ENCODE results near the gene SORT1. TPM values are rescaled to one million over a fixed set of nuclear protein-coding genes. Genes with fewer than 3 reads are reported as not detected.

The SORT1 gene
- total RNA-seq, 2 donors from 2014 or later = 44.9 to 46.2 TPM

DNA sequence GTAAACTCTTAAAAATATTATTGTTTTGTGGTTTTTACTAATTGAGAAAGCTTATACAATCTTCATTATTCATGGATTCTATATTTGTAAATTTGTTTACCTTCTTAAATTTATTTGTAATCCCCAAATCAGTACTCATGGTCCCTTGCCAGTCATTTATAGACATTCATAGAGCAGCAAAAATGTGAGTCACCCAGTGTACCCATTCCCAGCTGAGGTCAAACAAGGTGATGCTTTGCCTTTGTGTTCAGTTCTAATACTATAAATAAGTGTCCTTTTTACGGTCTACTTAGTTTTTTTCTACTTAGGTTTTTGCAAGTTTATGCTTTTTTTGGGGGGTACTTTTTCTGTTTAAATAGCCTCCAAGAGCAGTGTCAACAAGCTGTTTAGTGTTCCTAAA, 36.1 kb downstream of the SORT1 start:
- no peak overlapping the region for H3K4me3 ChIP-seq (ENCODE audit: low read length)
- no peak overlapping the region for H3K4me3 Mint-ChIP-seq
- no peak overlapping the region for H3K9ac ChIP-seq (ENCODE audit: extremely low read depth, low read length, poor library complexity, severe bottlenecking)
- H3K4me1 ChIP-seq (ENCODE audit: control insufficient read depth, insufficient read depth, low read length) = no peaks in the 10 kb centered on the region
- no peak for DNase-seq
- no peaks in the 10 kb centered on the region for H3K27me3 Mint-ChIP-seq (ENCODE audit: insufficient read depth)
- H3K4me1 Mint-ChIP-seq = no peaks in the 10 kb centered on the region
- peaks cover 11% of the 10 kb centered on the region for H3K36me3 ChIP-seq (ENCODE audit: control insufficient read depth, insufficient read depth, low read length)
- TF ChIP-seq, protein P1, sequence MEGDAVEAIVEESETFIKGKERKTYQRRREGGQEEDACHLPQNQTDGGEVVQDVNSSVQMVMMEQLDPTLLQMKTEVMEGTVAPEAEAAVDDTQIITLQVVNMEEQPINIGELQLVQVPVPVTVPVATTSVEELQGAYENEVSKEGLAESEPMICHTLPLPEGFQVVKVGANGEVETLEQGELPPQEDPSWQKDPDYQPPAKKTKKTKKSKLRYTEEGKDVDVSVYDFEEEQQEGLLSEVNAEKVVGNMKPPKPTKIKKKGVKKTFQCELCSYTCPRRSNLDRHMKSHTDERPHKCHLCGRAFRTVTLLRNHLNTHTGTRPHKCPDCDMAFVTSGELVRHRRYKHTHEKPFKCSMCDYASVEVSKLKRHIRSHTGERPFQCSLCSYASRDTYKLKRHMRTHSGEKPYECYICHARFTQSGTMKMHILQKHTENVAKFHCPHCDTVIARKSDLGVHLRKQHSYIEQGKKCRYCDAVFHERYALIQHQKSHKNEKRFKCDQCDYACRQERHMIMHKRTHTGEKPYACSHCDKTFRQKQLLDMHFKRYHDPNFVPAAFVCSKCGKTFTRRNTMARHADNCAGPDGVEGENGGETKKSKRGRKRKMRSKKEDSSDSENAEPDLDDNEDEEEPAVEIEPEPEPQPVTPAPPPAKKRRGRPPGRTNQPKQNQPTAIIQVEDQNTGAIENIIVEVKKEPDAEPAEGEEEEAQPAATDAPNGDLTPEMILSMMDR (conservative IDR thresholded peaks at IDR 0.05) = no peak
- H3K9me3 Mint-ChIP-seq = no peaks in the 10 kb centered on the region
- H3K9me3 ChIP-seq (ENCODE audit: control insufficient read depth, low read length) = no peaks in the 10 kb centered on the region
- no peak overlapping the region for H3K27ac ChIP-seq (ENCODE audit: low read depth, low read length)
- no peaks in the 10 kb centered on the region for H3K27me3 ChIP-seq (ENCODE audit: control insufficient read depth, insufficient read depth, low read length, poor library complexity, severe bottlenecking)
- WGBS, 2 experiments (ENCODE audit: insufficient coverage in 1 of 2, insufficient read length in 1 of 2) = 89 to 93% methylated on average over 1 of the region's 1 CpG
- no peak overlapping the region for H3K27ac Mint-ChIP-seq
- H3K36me3 Mint-ChIP-seq (ENCODE audit: low read depth) = peaks cover 14% of the 10 kb centered on the region

DNA sequence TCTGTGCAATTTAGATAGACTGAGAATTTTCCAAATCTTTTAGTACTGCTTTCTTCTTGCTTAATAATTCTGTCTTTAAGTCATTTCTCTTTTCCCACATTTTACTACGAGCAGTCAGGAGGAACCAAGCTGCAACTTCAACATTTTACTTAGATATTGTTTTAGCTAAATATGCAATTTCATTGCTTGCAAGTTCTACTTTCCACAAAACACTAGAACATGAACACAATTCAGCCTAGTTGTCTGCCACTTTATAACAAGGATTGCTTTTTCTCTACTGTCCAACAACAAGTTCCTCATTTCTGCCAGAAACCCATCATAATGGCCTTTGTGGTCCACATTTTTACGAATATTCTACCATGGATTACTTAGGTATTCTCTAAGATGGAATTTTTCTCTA, 36.6 kb downstream of the SORT1 start:
- Histone ChIP-seq H3K27ac (ENCODE audit: low read depth, low read length) (no peak overlapping the region), H3K4me3 (ENCODE audit: low read length) (no peak overlapping the region), H3K27me3 (ENCODE audit: control insufficient read depth, insufficient read depth, low read length, poor library complexity, severe bottlenecking) (no peaks in the 10 kb centered on the region), H3K36me3 (ENCODE audit: control insufficient read depth, insufficient read depth, low read length) (peaks cover 5% of the 10 kb centered on the region), H3K4me1 (ENCODE audit: control insufficient read depth, insufficient read depth, low read length) (no peaks in the 10 kb centered on the region), H3K9me3 (ENCODE audit: control insufficient read depth, low read length) (no peaks in the 10 kb centered on the region), H3K9ac (ENCODE audit: extremely low read depth, low read length, poor library complexity, severe bottlenecking) (no peak overlapping the region)
- Mint-ChIP-seq H3K36me3 (ENCODE audit: low read depth) (peaks cover 8% of the 10 kb centered on the region), H3K4me3 (no peak overlapping the region), H3K9me3 (no peaks in the 10 kb centered on the region), H3K27me3 (ENCODE audit: insufficient read depth) (no peaks in the 10 kb centered on the region), H3K27ac (no peak overlapping the region), H3K4me1 (no peaks in the 10 kb centered on the region)
- TF ChIP-seq, protein P1 (conservative IDR thresholded peaks at IDR 0.05) = no peak
- DNase-seq = no peak
- 94 to 100% methylated on average over 1 to 2 of the region's 2 CpGs for WGBS, 2 experiments (ENCODE audit: insufficient coverage in 1 of 2, insufficient read length in 1 of 2)

DNA sequence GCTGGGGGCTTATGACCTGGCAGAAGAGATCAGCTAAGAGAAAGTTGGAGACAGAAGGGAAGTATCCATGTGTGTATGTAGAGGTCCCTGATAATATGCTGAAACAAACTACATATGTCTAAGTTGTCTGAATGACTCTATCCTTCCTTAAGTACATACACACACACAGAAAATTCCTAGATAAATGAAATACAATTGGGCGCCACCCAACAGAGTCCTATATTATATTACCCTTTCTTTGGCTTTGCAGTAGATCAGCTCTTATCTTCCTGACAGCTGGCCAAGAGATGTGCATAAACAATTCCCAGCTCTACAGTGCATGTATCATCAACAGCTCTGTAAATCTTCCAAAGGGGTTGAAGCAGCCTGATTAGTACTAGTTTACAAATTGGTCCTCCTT, 40.1 kb downstream of the SORT1 start:
- no peak overlapping the region for H3K4me3 ChIP-seq (ENCODE audit: low read length)
- no peak overlapping the region for H3K27ac ChIP-seq (ENCODE audit: low read depth, low read length)
- no peak for DNase-seq
- H3K9ac ChIP-seq (ENCODE audit: extremely low read depth, low read length, poor library complexity, severe bottlenecking) = no peak overlapping the region
- WGBS, 2 experiments (ENCODE audit: insufficient coverage in 1 of 2, insufficient read length in 1 of 2) = 92 to 100% methylated on average over 1 of the region's 1 CpG
- Mint-ChIP-seq H3K27ac (no peak overlapping the region), H3K36me3 (ENCODE audit: low read depth) (peaks cover 6% of the 10 kb centered on the region), H3K9me3 (no peaks in the 10 kb centered on the region), H3K4me1 (peaks cover 1% of the 10 kb centered on the region), H3K27me3 (ENCODE audit: insufficient read depth) (no peaks in the 10 kb centered on the region), H3K4me3 (no peak overlapping the region)
- H3K4me1 ChIP-seq (ENCODE audit: control insufficient read depth, insufficient read depth, low read length) = no peaks in the 10 kb centered on the region
- no peaks in the 10 kb centered on the region for H3K27me3 ChIP-seq (ENCODE audit: control insufficient read depth, insufficient read depth, low read length, poor library complexity, severe bottlenecking)
- TF ChIP-seq, protein P1 (conservative IDR thresholded peaks at IDR 0.05) = no peak
- H3K9me3 ChIP-seq (ENCODE audit: control insufficient read depth, low read length) = no peaks in the 10 kb centered on the region
- H3K36me3 ChIP-seq (ENCODE audit: control insufficient read depth, insufficient read depth, low read length) = peaks cover 8% of the 10 kb centered on the region

All from endodermal cell (in vitro differentiated cells).